Measurements from ENCODE around the gene EFNA4. TPM values are rescaled to one million over a fixed set of nuclear protein-coding genes. Genes with fewer than 3 reads are reported as not detected.

Gene EFNA4
- polyA plus RNA-seq, 1 of the 3 experiments (the other 2 are of a cell fraction): 17.7 TPM

DNA sequence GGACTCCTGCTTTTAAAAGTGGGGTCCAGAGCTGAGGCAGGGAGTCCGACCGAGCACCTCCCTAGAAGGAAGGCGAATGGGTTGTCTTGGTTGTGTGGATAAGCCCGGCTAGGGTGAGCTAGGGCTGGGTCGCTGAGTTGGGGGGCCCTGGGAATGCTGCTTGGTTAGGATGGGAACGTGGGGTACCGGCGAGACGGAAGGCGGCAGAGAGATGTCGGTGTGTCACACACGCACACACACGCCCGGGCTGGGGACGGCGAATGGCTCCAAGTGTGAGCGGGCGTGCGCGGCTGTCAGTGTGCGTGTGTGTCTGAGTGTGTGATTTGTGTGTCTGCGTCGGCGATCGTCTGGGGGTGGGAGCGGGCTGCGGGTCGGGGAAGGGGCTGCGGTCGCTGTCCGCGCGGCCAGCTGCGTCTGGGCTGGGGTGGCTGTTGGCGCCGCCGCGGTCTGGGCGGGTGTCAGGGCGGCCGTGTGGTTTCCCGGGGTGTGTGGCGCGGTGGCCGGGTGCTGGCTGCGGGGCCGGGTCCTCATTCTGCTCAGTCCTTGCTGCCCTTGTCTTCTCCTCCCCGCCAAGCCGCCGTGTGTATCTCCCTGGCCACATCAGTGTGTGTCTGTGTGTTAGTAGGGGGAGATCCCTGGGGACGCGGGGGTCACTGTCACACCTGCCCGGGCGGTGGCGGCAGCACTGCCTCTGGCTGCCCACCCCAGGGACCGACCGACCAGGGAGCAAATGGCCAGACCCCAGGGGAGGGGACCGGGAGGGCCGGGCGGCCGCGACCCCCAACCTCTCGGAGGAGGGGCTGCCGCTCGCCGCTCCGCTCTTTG is 16.2 kb downstream of the EFNA4 start:
- Histone ChIP-seq H3K4me1 (ENCODE audit: control insufficient read depth in 1 of 2, insufficient read depth in 2 of 2, low read depth in 1 of 2, low read length in 1 of 2) (peaks cover 21 to 23% of the 10 kb centered on the region in 2 experiments; a peak in 3 of 4 replicates), H3K27ac (ENCODE audit: low read depth in 2 of 2, low read length in 1 of 2) (peak overlapping the region in 1 of 2 experiments; percentile 71; a peak in 1 of 4 replicates), H3K9me3 (no peaks in the 10 kb centered on the region), H4K20me1 (ENCODE audit: insufficient read depth) (no peaks in the 10 kb centered on the region), H3F3A (replicated peaks; ENCODE audit: insufficient read depth) (peaks cover 10% of the 10 kb centered on the region), H3K27me3 (ENCODE audit: insufficient read depth) (peaks cover 23% of the 10 kb centered on the region), H3K4me3 (ENCODE audit: low read depth in 2 of 2, low read length in 1 of 2) (peak overlapping the region; percentile 55 to 62), H3K36me3 (replicated peaks in 1 of 2; ENCODE audit: control insufficient read depth in 1 of 2, insufficient read depth in 2 of 2, low read length in 1 of 2) (no peaks in the 10 kb centered on the region), H3K9ac (no peak overlapping the region), H2AFZ (ENCODE audit: low read depth) (no peak overlapping the region), H3K79me2 (ENCODE audit: insufficient read depth) (no peaks in the 10 kb centered on the region), H3K4me2 (peak overlapping the region; percentile 87), H3K9me2 (no peaks in the 10 kb centered on the region)
- TF ChIP-seq, protein P1, sequence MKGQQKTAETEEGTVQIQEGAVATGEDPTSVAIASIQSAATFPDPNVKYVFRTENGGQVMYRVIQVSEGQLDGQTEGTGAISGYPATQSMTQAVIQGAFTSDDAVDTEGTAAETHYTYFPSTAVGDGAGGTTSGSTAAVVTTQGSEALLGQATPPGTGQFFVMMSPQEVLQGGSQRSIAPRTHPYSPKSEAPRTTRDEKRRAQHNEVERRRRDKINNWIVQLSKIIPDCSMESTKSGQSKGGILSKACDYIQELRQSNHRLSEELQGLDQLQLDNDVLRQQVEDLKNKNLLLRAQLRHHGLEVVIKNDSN (IDR thresholded peaks at IDR 0.05; ENCODE audit: borderline replicate concordance, low read depth): no peak
- no peak for TF ChIP-seq TEAD4 (IDR thresholded peaks at IDR 0.05; ENCODE audit: borderline replicate concordance, insufficient read depth)
- 0 out of 2 replicates have a peak, but pooled peaks have one; percentile 46 for TF ChIP-seq EZH2phosphoT487 (IDR thresholded peaks at IDR 0.05; ENCODE audit: borderline replicate concordance, low read depth)
- TF ChIP-seq MXI1 (IDR thresholded peaks at IDR 0.05; ENCODE audit: low read depth, low read length): peak; percentile 71; the same call in 1 of the 2 replicates
- 1% methylated on average over 37 of the region's 67 CpGs for WGBS (ENCODE audit: low lambda C conversion rate)
- CTCF ChIA-PET: interaction anchor here (1.0 to 29.9 kb wide), 14 partner anchors 11 to 117 kb away, joined by 3 to 573 read pairs (median 4); partner anchors contain the start of genes ADAM15, DCST1, DCST2 and EFNA4
- POLR2A ChIA-PET: interaction anchor here (0.5 to 1.9 kb wide), 7 partner anchors 10 to 115 kb away, joined by 3 to 8 read pairs (median 3); partner anchors contain the start of gene ADAM15
- DNase-seq: peak; percentile 75

DNA sequence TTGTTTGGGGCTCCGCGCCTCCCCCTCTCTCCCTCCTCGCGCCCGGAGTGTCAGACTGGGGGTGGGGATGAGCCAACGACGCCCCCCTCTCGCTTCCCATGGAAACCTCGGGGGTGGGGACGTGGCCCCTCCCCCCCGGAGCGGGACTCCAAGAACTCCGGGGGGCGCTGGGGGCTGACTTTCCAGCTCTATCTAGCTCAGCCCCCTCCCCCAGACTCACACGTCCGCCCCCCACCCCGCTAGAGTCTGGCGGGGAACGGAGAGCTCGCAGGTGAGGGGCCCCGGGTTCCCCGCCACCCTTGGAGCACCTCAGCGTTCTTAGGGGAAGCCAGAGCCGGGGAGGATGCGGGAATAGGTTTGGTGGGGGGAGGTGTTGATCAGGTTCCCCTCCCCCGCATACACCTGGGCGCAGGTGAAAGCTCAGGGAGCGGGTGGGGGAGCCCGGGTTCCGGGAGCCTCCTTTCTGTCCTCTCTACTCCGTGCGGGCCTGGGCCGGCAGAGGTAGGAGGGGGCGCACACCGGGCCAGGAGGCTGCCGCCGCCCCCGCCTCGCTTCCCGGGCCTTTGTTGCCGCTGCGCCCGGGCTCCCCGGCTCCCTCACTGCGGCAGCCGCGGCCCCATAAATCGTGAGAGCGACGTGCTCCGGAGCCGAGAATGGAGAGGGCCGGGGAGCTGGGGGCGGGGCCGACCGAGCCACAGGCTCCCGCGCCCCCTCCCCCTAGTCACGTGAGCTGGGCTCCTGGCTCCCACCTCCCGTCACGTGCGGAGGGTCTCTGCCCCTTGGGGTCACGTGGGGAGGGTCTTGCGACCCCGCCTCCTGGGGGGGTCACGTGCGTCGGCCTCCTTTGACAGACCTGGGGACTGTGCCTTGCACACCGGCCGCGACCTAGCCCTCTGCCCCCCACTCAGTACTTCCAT is 17.0 kb downstream of the EFNA4 start:
- POLR2A ChIA-PET: interaction anchor here (0.8 to 1.9 kb wide), 5 partner anchors 10 to 101 kb away, joined by 3 to 5 read pairs (median 3); partner anchors contain the start of gene ADAM15
- no peak for TF ChIP-seq RXRA (IDR thresholded peaks at IDR 0.05; ENCODE audit: borderline replicate concordance, low read depth)
- 0 out of 2 replicates have a peak, but pooled peaks have one; percentile 55 for TF ChIP-seq EZH2phosphoT487 (IDR thresholded peaks at IDR 0.05; ENCODE audit: borderline replicate concordance, low read depth)
- no peak for TF ChIP-seq ELF1 (IDR thresholded peaks at IDR 0.05)
- no peak for TF ChIP-seq MEF2A (IDR thresholded peaks at IDR 0.05; ENCODE audit: borderline replicate concordance, low read depth)
- TF ChIP-seq FOXJ3 (CRISPR knock-in tag; IDR thresholded peaks at IDR 0.05): no peak
- TF ChIP-seq GATA2 (CRISPR knock-in tag; IDR thresholded peaks at IDR 0.05): no peak
- TF ChIP-seq MXI1 (IDR thresholded peaks at IDR 0.05; ENCODE audit: low read depth, low read length): peak; percentile 87
- TF ChIP-seq TCF12 (IDR thresholded peaks at IDR 0.05): no peak
- no peak for TF ChIP-seq JUND (IDR thresholded peaks at IDR 0.05)
- no peak for TF ChIP-seq FOXM1 (IDR thresholded peaks at IDR 0.05; ENCODE audit: low read depth)
- TF ChIP-seq, protein P2, sequence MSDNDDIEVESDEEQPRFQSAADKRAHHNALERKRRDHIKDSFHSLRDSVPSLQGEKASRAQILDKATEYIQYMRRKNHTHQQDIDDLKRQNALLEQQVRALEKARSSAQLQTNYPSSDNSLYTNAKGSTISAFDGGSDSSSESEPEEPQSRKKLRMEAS (IDR thresholded peaks at IDR 0.05; ENCODE audit: low read depth): no peak
- no peak for TF ChIP-seq RFX5 (IDR thresholded peaks at IDR 0.05; ENCODE audit: low read length)
- TF ChIP-seq, protein P3, sequence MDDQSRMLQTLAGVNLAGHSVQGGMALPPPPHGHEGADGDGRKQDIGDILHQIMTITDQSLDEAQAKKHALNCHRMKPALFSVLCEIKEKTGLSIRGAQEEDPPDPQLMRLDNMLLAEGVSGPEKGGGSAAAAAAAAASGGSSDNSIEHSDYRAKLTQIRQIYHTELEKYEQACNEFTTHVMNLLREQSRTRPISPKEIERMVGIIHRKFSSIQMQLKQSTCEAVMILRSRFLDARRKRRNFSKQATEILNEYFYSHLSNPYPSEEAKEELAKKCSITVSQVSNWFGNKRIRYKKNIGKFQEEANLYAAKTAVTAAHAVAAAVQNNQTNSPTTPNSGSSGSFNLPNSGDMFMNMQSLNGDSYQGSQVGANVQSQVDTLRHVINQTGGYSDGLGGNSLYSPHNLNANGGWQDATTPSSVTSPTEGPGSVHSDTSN (IDR thresholded peaks at IDR 0.05): 0 out of 2 replicates have a peak, but pooled peaks have one; percentile 9
- TF ChIP-seq, protein P4, sequence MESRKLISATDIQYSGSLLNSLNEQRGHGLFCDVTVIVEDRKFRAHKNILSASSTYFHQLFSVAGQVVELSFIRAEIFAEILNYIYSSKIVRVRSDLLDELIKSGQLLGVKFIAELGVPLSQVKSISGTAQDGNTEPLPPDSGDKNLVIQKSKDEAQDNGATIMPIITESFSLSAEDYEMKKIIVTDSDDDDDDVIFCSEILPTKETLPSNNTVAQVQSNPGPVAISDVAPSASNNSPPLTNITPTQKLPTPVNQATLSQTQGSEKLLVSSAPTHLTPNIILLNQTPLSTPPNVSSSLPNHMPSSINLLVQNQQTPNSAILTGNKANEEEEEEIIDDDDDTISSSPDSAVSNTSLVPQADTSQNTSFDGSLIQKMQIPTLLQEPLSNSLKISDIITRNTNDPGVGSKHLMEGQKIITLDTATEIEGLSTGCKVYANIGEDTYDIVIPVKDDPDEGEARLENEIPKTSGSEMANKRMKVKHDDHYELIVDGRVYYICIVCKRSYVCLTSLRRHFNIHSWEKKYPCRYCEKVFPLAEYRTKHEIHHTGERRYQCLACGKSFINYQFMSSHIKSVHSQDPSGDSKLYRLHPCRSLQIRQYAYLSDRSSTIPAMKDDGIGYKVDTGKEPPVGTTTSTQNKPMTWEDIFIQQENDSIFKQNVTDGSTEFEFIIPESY (IDR thresholded peaks at IDR 0.05; ENCODE audit: borderline replicate concordance, low read depth): no peak
- TF ChIP-seq GABPA (IDR thresholded peaks at IDR 0.05; ENCODE audit: low read depth): no peak
- no peak for TF ChIP-seq TAF1 (IDR thresholded peaks at IDR 0.05; ENCODE audit: borderline replicate concordance, low read depth, low read length)
- no peak for TF ChIP-seq NFIC (IDR thresholded peaks at IDR 0.05; ENCODE audit: borderline replicate concordance)
- no peak for TF ChIP-seq NRF1 (IDR thresholded peaks at IDR 0.05; ENCODE audit: low read depth, low read length)

More for the DNA sequence above, 17.0 kb downstream of the EFNA4 start:
- peaks cover 21 to 25% of the 10 kb centered on the region in 2 experiments; a peak in 3 of 4 replicates for H3K4me1 ChIP-seq (ENCODE audit: control insufficient read depth in 1 of 2, insufficient read depth in 2 of 2, low read depth in 1 of 2, low read length in 1 of 2)
- H3F3A ChIP-seq (replicated peaks; ENCODE audit: insufficient read depth): peaks cover 10% of the 10 kb centered on the region
- peak overlapping the region; percentile 55 to 62; a peak in 3 of 4 replicates for H3K4me3 ChIP-seq (ENCODE audit: low read depth in 2 of 2, low read length in 1 of 2)
- H3K9ac ChIP-seq: no peak overlapping the region
- 2% methylated on average over 10 of the region's 71 CpGs for WGBS (ENCODE audit: low lambda C conversion rate)
- H3K27ac ChIP-seq (ENCODE audit: low read depth in 2 of 2, low read length in 1 of 2): peak overlapping the region in 1 of 2 experiments; percentile 71; a peak in 2 of 4 replicates
- no peaks in the 10 kb centered on the region for H3K9me2 ChIP-seq
- peak; percentile 97 for DNase-seq
- H3K79me2 ChIP-seq (ENCODE audit: insufficient read depth): no peaks in the 10 kb centered on the region
- H4K20me1 ChIP-seq (ENCODE audit: insufficient read depth): no peaks in the 10 kb centered on the region
- no peak overlapping the region for H2AFZ ChIP-seq (ENCODE audit: low read depth)
- no peaks in the 10 kb centered on the region for H3K36me3 ChIP-seq (replicated peaks in 1 of 2; ENCODE audit: control insufficient read depth in 1 of 2, insufficient read depth in 2 of 2, low read length in 1 of 2)
- H3K4me2 ChIP-seq: peak overlapping the region; percentile 87
- no peaks in the 10 kb centered on the region for H3K9me3 ChIP-seq
- CTCF ChIA-PET: interaction anchor here (0.8 to 29.9 kb wide), 10 partner anchors 11 to 113 kb away, joined by 3 to 573 read pairs (median 8); partner anchors contain the start of genes ADAM15, DCST1, DCST2 and EFNA4
- peaks cover 23% of the 10 kb centered on the region for H3K27me3 ChIP-seq (ENCODE audit: insufficient read depth)
